Measurements from ENCODE around the gene GPD2. TPM values are rescaled to one million over a fixed set of nuclear protein-coding genes. Genes with fewer than 3 reads are reported as not detected.

Gene GPD2
- total RNA-seq, 4 donors from 2014 or later: 72.4 to 89.2 (median 79.6) TPM

DNA sequence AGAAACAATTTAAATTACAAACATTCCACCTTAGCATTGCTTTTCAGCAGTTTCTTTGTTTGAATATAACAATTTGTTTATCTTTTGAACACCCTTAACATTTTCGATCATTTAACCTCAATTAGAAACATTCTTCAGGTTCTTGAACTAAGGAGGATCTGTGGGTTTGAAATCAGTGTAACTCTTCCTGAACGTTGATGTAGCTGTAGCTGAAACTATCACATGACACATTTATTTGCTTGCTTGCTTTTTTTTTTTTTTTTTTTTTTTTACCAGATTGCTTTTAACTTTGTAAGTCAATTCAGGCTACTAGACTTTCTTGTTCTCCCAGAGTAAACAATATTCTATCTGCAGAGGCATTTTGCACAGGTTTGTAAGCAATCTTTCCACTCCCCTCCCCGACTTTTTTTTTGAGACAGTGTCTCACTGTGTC, 47.6 kb downstream of the GPD2 start:
- no peak overlapping the region for H3K4me3 ChIP-seq
- H3K36me3 ChIP-seq: no peaks in the 10 kb centered on the region
- no peaks in the 10 kb centered on the region for H3K9me3 ChIP-seq
- peaks cover 0 to 16% (median 0%) of the 10 kb centered on the region in 4 donors for H3K4me1 ChIP-seq
- no peak for TF ChIP-seq POLR2A (IDR thresholded peaks at IDR 0.05)
- TF ChIP-seq EP300 (IDR thresholded peaks at IDR 0.05): no peak
- TF ChIP-seq, protein P1, sequence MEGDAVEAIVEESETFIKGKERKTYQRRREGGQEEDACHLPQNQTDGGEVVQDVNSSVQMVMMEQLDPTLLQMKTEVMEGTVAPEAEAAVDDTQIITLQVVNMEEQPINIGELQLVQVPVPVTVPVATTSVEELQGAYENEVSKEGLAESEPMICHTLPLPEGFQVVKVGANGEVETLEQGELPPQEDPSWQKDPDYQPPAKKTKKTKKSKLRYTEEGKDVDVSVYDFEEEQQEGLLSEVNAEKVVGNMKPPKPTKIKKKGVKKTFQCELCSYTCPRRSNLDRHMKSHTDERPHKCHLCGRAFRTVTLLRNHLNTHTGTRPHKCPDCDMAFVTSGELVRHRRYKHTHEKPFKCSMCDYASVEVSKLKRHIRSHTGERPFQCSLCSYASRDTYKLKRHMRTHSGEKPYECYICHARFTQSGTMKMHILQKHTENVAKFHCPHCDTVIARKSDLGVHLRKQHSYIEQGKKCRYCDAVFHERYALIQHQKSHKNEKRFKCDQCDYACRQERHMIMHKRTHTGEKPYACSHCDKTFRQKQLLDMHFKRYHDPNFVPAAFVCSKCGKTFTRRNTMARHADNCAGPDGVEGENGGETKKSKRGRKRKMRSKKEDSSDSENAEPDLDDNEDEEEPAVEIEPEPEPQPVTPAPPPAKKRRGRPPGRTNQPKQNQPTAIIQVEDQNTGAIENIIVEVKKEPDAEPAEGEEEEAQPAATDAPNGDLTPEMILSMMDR (IDR thresholded peaks at IDR 0.05): no peak
- H3K27me3 ChIP-seq: no peaks in the 10 kb centered on the region
- DNase-seq (ENCODE audit: low spot score in 2 of 2): no peak
- H3K27ac ChIP-seq: no peak overlapping the region
- 44 to 49% methylated on average over 3 of the region's 3 CpGs for WGBS, 2 donors

DNA sequence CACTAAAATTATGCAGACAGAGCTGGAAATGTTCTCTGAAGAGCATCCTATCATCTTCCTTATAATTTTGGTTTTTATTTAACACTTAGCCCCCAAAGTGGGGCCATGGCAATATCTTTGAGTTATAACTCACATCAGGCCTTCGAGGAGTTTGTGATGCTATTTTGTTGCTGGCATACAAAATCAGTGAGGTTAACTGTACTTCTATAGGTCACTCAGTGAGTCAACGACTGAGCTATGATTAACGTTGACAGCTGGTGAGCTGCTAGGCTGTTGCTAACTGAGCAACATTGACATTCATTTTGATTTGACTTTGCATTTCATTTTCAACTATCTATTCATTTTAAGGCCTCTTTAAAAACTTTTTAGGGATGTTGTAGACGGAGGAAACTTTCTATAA, 50.0 kb downstream of the GPD2 start:
- TF ChIP-seq, protein P1 (IDR thresholded peaks at IDR 0.05): no peak
- TF ChIP-seq EP300 (IDR thresholded peaks at IDR 0.05) (no peak), POLR2A (IDR thresholded peaks at IDR 0.05) (no peak)
- 42 to 50% methylated on average over 4 of the region's 4 CpGs for WGBS, 2 donors
- Histone ChIP-seq H3K9me3 (no peaks in the 10 kb centered on the region), H3K4me3 (no peak overlapping the region), H3K27me3 (no peaks in the 10 kb centered on the region), H3K36me3 (no peaks in the 10 kb centered on the region), H3K4me1 (peaks cover 0 to 31% (median 0%) of the 10 kb centered on the region in 4 donors), H3K27ac (no peak overlapping the region)
- no peak for DNase-seq (ENCODE audit: low spot score in 2 of 2)

DNA sequence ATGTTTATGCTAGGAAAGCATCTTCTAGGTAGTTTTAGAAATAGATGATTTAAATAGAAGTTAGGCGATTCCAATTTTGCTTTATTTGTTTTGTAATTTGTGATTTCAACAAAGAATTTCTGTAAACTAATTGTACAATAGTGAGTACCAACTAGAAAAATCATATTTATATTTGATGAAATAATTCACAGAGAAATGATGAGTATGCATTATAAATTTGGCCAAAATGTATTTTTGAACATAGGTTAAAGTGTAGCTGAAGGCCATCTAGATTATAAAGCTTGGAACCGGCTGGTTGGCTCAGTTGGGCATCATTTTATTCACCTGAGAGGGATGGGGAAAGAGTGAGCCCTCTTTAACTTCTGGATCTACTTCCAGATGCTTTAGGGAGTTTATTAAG, 50.4 kb downstream of the GPD2 start:
- no peaks in the 10 kb centered on the region for H3K36me3 ChIP-seq
- no peak overlapping the region for H3K27ac ChIP-seq
- no peak overlapping the region for H3K4me3 ChIP-seq
- peaks cover 0 to 31% (median 0%) of the 10 kb centered on the region in 4 donors for H3K4me1 ChIP-seq
- TF ChIP-seq, protein P1 (IDR thresholded peaks at IDR 0.05): no peak
- TF ChIP-seq POLR2A (IDR thresholded peaks at IDR 0.05) (no peak), EP300 (IDR thresholded peaks at IDR 0.05) (no peak)
- WGBS, 2 donors: 95 to 98% methylated on average over 2 of the region's 2 CpGs
- H3K27me3 ChIP-seq: no peaks in the 10 kb centered on the region
- H3K9me3 ChIP-seq: no peaks in the 10 kb centered on the region
- DNase-seq (ENCODE audit: low spot score in 2 of 2): no peak

DNA sequence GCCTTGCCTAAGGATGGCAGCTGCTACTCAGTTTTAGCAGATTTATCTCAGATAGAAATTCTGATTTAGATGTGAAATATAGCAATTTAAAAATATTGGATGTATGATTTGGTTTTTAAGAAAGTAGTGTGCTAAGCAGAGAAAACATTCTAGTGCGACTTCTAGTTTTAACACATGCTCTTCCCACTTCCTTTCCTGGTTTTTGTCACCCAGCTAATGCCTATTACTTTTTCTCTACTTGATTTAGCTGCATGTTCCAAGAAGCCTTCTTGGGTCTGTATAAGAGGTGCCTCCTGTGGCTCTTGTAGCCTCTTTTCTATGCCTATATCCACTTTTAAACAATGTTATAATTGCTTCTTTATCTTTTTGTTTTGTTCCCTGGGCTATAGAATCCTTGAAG, 53.0 kb downstream of the GPD2 start:
- WGBS, 2 donors: 89 to 93% methylated on average over 1 of the region's 1 CpG
- DNase-seq (ENCODE audit: low spot score in 2 of 2): no peak

DNA sequence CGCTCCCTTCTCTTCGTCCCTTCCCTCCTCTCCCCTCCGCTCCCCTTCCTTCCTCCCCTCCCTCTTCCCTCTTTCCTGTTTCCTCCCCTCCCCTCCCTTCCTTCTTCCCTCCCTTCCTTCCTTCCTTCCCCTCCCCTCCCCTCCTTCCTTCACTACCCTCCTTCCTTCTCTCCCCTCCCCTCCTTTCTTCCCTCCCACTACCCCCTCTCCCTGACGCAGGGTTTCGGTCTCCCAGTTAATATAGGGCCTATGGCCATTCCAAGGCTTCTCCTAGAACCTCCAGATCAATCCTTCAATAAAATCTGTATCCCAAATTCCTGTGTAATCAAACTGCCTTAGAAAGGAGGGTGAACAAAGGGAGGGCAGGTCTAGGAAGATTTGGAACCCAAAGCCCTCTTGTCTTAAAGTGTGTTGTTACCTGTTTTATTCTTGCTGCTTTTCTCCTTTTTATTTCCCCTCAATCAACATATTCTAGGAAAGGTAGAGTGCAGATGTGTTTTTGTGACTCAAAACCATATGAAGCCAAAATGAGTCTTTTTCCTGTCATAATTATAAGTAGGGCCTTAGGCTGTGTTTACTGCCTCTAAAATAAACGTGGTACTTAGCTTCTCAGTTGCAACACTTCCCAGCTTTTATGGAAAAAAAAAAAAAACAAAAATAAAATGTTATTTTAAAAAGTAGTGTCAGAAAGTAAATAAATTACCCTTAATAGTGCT, 53.7 kb downstream of the GPD2 start:
- WGBS, 2 donors: 84 to 87% methylated on average over 5 of the region's 6 CpGs
- Histone ChIP-seq H3K4me3 (no peak overlapping the region), H3K27me3 (no peaks in the 10 kb centered on the region), H3K36me3 (no peaks in the 10 kb centered on the region), H3K9me3 (no peaks in the 10 kb centered on the region), H3K27ac (no peak overlapping the region), H3K4me1 (peaks cover 0 to 15% (median 0%) of the 10 kb centered on the region in 4 donors)
- no peak for DNase-seq (ENCODE audit: low spot score in 2 of 2)
- no peak for TF ChIP-seq EP300 (IDR thresholded peaks at IDR 0.05)
- TF ChIP-seq POLR2A (IDR thresholded peaks at IDR 0.05): no peak
- TF ChIP-seq, protein P1 (IDR thresholded peaks at IDR 0.05): no peak

More for the DNA sequence above, 53.0 kb downstream of the GPD2 start:
- Histone ChIP-seq H3K9me3 (no peaks in the 10 kb centered on the region), H3K27ac (no peak overlapping the region), H3K36me3 (no peaks in the 10 kb centered on the region), H3K4me3 (no peak overlapping the region), H3K27me3 (no peaks in the 10 kb centered on the region), H3K4me1 (peaks cover 0 to 20% (median 0%) of the 10 kb centered on the region in 4 donors)
- TF ChIP-seq POLR2A (IDR thresholded peaks at IDR 0.05): no peak
- TF ChIP-seq EP300 (IDR thresholded peaks at IDR 0.05): no peak
- TF ChIP-seq, protein P1 (IDR thresholded peaks at IDR 0.05): no peak
